Medulla oblongata (tissue), 1 donor: ENCODE results near the gene KIF20A.
"Not testable (repeated sequence)": the region's sequence is repeated elsewhere in the genome, so short reads cannot be mapped to it uniquely, and the experiment has no call there.

Experiments
- DNase-seq: peaks from one replicate; pipeline ENCODE4 v3.0.0-alpha.2; 2015; ENCODE audit errors: extremely low spot score

The KIF20A gene

GRCh38 chr5:138186002-138186447, 7.1 kb downstream of the KIF20A start:
- no peak for DNase-seq

- DNase-seq: no peak
Observed at GRCh38 chr5:138188626-138189025, 9.7 kb downstream of the KIF20A start.

- no peak for DNase-seq
Observed at GRCh38 chr5:138192826-138193225, 13.9 kb downstream of the KIF20A start.

- DNase-seq: not testable (repeated sequence)
Observed at GRCh38 chr5:138193859-138194258, 14.9 kb downstream of the KIF20A start.

- no peak for DNase-seq
Observed at GRCh38 chr5:138210985-138211384, 32.1 kb downstream of the KIF20A start.

GRCh38 chr5:138212828-138213160, 33.9 kb downstream of the KIF20A start:
- DNase-seq: no peak

GRCh38 chr5:138213161-138214029, 34.5 kb downstream of the KIF20A start, which contains the start of gene CDC23:
TSS of gene CDC23 (minus strand) at chr5:138213323. CDS start at chr5:138213312, 11 bp downstream.
- DNase-seq: peak; percentile 99

GRCh38 chr5:138216799-138217198, 37.9 kb downstream of the KIF20A start:
- no peak for DNase-seq

GRCh38 chr5:138223532-138223931, 44.6 kb downstream of the KIF20A start:
- DNase-seq: no peak

GRCh38 chr5:138224712-138225111, 45.8 kb downstream of the KIF20A start:
- no peak for DNase-seq

- DNase-seq: no peak
Observed at GRCh38 chr5:138226910-138227309, 48.0 kb downstream of the KIF20A start.

GRCh38 chr5:138229387-138229786, 50.5 kb downstream of the KIF20A start:
- no peak for DNase-seq

GRCh38 chr5:138230261-138230660, 51.3 kb downstream of the KIF20A start:
- no peak for DNase-seq

- no peak for DNase-seq
Observed at GRCh38 chr5:138230981-138231589, 52.2 kb downstream of the KIF20A start.

- DNase-seq: no peak
Observed at GRCh38 chr5:138233280-138233679, 54.4 kb downstream of the KIF20A start.

GRCh38 chr5:138234651-138235050, 55.7 kb downstream of the KIF20A start:
- no peak for DNase-seq
